ENCODE data around the gene CLCN3. TPM values are rescaled to one million over a fixed set of nuclear protein-coding genes. Genes with fewer than 3 reads are reported as not detected.

Gene CLCN3
- total RNA-seq, 1 experiment from 2014 or later: 63.0 TPM

DNA sequence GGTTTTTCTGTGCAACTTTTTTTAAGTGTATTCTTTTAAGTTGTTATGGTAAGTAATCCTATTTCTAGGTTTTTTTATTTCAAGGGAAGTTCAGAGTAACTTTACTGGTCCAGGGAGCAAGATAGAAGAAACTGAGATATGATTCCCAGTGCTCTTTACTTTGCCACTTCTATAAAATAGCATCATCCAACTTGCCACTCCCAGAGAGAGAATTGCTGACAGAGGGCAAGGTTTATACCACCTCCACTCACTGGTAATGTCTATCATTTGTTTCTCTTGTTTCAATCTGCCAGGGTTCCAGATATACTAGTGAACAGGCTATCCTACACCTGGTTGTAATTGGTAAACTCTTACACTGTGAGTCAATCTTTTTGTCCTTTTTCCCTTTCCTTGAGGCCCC is 3.5 kb upstream of the CLCN3 start:
- ChIA-PET CTCF (interaction anchor here (1.0 kb wide), 1 partner anchor 1012 kb away, joined by 3 read pairs; no protein-coding TSS in a partner anchor), POLR2A (ENCODE audit: low non-redundant PET) (no interaction called here)
- H3K27ac ChIP-seq (ENCODE audit: low read depth, low read length, poor library complexity, severe bottlenecking): no peak overlapping the region
- H3K36me3 ChIP-seq (ENCODE audit: insufficient read depth, low read length, poor library complexity, severe bottlenecking): no peaks in the 10 kb centered on the region
- TF ChIP-seq, protein P1, sequence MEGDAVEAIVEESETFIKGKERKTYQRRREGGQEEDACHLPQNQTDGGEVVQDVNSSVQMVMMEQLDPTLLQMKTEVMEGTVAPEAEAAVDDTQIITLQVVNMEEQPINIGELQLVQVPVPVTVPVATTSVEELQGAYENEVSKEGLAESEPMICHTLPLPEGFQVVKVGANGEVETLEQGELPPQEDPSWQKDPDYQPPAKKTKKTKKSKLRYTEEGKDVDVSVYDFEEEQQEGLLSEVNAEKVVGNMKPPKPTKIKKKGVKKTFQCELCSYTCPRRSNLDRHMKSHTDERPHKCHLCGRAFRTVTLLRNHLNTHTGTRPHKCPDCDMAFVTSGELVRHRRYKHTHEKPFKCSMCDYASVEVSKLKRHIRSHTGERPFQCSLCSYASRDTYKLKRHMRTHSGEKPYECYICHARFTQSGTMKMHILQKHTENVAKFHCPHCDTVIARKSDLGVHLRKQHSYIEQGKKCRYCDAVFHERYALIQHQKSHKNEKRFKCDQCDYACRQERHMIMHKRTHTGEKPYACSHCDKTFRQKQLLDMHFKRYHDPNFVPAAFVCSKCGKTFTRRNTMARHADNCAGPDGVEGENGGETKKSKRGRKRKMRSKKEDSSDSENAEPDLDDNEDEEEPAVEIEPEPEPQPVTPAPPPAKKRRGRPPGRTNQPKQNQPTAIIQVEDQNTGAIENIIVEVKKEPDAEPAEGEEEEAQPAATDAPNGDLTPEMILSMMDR (conservative IDR thresholded peaks at IDR 0.05; ENCODE audit: low read depth, low read length): no peak
- TF ChIP-seq EZH2 (IDR thresholded peaks at IDR 0.05; ENCODE audit: borderline replicate concordance, low read depth, low read length, poor library complexity, severe bottlenecking): no peak
- no peak overlapping the region for H3K4me3 ChIP-seq (ENCODE audit: low read depth, low read length, poor library complexity, severe bottlenecking)
- DNase-seq (ENCODE audit: low spot score): no peak
- no peaks in the 10 kb centered on the region for H3K9me3 ChIP-seq (ENCODE audit: low read depth, low read length, poor library complexity, severe bottlenecking)
- no TSS peak for BruUV-seq (replicated peaks)
- H3K27me3 ChIP-seq (replicated peaks; ENCODE audit: insufficient read depth, low read depth, low read length, poor library complexity): no peaks in the 10 kb centered on the region
- intact Hi-C loops (cut with micrococcal nuclease; ENCODE audit: unreplicated experiment): loop anchor here (10.0 kb wide), 3 partner anchors 138 to 468 kb away; partner anchors contain the start of genes AADAT and HPF1
- H3K4me1 ChIP-seq (ENCODE audit: insufficient read depth, low read length, poor library complexity, severe bottlenecking): no peaks in the 10 kb centered on the region

DNA sequence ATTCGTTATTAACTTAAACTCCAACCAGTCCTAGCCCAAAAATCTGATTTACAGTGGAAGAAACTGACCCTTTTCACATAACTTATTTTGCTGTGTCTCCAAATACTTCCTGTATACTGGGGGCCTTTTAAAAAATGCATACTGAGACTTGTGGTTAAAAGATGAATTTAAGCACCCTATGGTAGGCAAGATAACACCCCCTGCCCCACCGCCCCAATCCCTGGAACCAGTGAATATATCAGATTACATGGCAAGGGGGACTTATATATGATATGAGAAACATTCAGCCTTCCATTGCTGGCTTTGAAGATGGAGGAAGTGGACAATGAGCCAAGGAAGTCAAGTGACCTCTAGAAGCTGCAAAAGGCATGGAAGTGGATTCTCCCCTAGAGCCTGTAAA is 3.1 kb upstream of the CLCN3 start:
- ChIA-PET CTCF (no interaction called here), POLR2A (ENCODE audit: low non-redundant PET) (no interaction called here)
- H3K4me1 ChIP-seq (ENCODE audit: insufficient read depth, low read length, poor library complexity, severe bottlenecking): no peaks in the 10 kb centered on the region
- H3K27me3 ChIP-seq (replicated peaks; ENCODE audit: insufficient read depth, low read depth, low read length, poor library complexity): no peaks in the 10 kb centered on the region
- no peaks in the 10 kb centered on the region for H3K9me3 ChIP-seq (ENCODE audit: low read depth, low read length, poor library complexity, severe bottlenecking)
- no TSS peak for BruUV-seq (replicated peaks)
- no peaks in the 10 kb centered on the region for H3K36me3 ChIP-seq (ENCODE audit: insufficient read depth, low read length, poor library complexity, severe bottlenecking)
- no peak overlapping the region for H3K27ac ChIP-seq (ENCODE audit: low read depth, low read length, poor library complexity, severe bottlenecking)
- intact Hi-C loops (cut with micrococcal nuclease; ENCODE audit: unreplicated experiment): loop anchor here (10.0 kb wide), 3 partner anchors 137 to 467 kb away; partner anchors contain the start of genes AADAT and HPF1
- no peak overlapping the region for H3K4me3 ChIP-seq (ENCODE audit: low read depth, low read length, poor library complexity, severe bottlenecking)
- TF ChIP-seq, protein P1 (conservative IDR thresholded peaks at IDR 0.05; ENCODE audit: low read depth, low read length): no peak
- TF ChIP-seq EZH2 (IDR thresholded peaks at IDR 0.05; ENCODE audit: borderline replicate concordance, low read depth, low read length, poor library complexity, severe bottlenecking): no peak
- DNase-seq (ENCODE audit: low spot score): no peak

DNA sequence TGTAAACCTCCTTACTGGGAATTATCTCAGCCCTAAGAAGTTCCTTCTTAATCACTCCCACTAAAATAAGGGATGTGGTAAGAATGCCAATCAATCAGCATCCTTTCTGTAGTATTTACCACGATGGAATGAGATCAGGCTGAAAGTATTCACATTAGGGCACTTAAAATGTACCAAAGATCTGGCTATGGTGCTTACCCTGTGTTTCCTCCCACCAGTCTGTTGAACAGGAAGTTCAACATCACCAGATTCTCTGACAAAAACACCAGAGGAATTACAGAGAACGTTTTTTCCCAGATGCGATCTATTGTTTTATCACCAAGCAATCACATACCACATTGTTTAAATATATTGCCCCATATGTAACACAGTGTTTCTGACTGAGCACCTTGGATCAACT is 2.1 kb upstream of the CLCN3 start:
- no peaks in the 10 kb centered on the region for H3K36me3 ChIP-seq (ENCODE audit: insufficient read depth, low read length, poor library complexity, severe bottlenecking)
- BruUV-seq (replicated peaks): no TSS peak
- no peak overlapping the region for H3K27ac ChIP-seq (ENCODE audit: low read depth, low read length, poor library complexity, severe bottlenecking)
- no peak overlapping the region for H3K4me3 ChIP-seq (ENCODE audit: low read depth, low read length, poor library complexity, severe bottlenecking)
- intact Hi-C loops (cut with micrococcal nuclease; ENCODE audit: unreplicated experiment): loop anchor here (10.0 kb wide), 3 partner anchors 137 to 467 kb away; partner anchors contain the start of genes AADAT and HPF1
- TF ChIP-seq, protein P1 (conservative IDR thresholded peaks at IDR 0.05; ENCODE audit: low read depth, low read length): no peak
- no peak for TF ChIP-seq EZH2 (IDR thresholded peaks at IDR 0.05; ENCODE audit: borderline replicate concordance, low read depth, low read length, poor library complexity, severe bottlenecking)
- POLR2A ChIA-PET (ENCODE audit: low non-redundant PET): no interaction called here
- CTCF ChIA-PET: no interaction called here
- H3K27me3 ChIP-seq (replicated peaks; ENCODE audit: insufficient read depth, low read depth, low read length, poor library complexity): no peaks in the 10 kb centered on the region
- no peak for DNase-seq (ENCODE audit: low spot score)
- no peaks in the 10 kb centered on the region for H3K9me3 ChIP-seq (ENCODE audit: low read depth, low read length, poor library complexity, severe bottlenecking)
- H3K4me1 ChIP-seq (ENCODE audit: insufficient read depth, low read length, poor library complexity, severe bottlenecking): peaks cover 9% of the 10 kb centered on the region
